HEK293T (cell line): ENCODE data around the gene COX7B.

ENCODE experiments used
- CTCF ChIA-PET: fragments of 350-600 bp; formaldehyde crosslinking; extraction: SDS; loops from one replicate; lab custom pipeline; 2021; ENCODE audit warnings: antibody characterized with exemption, inconsistent platforms; lab: Yijun Ruan, JAX
- POLR2A ChIA-PET: fragments of 350-600 bp; formaldehyde crosslinking; extraction: SDS; loops from one replicate; lab custom pipeline; 2020; ENCODE audit warnings: antibody characterized with exemption, inconsistent platforms; lab: Yijun Ruan, JAX
- DNase-seq: peaks from one replicate; pipeline ENCODE4 v3.0.0; 2012; ENCODE audit warnings: mixed read lengths; ENCODE audit errors: extremely low spot score
- ARNT ChIP-seq: fragments of 450-650 bp; IDR thresholded peaks from 2 replicates; pipeline ENCODE4 v1.6.1; 2017; ENCODE audit warnings: mild to moderate bottlenecking
- BHLHE40 ChIP-seq: fragments of 450-650 bp; IDR thresholded peaks from 2 replicates; pipeline ENCODE4 v1.6.1; 2016; ENCODE audit warnings: mild to moderate bottlenecking, moderate library complexity, borderline replicate concordance
- CTBP1 ChIP-seq: fragments of 450-650 bp; IDR thresholded peaks from 2 replicates; pipeline ENCODE4 v1.6.1; 2016; ENCODE audit warnings: borderline replicate concordance
- ELF4 ChIP-seq: fragments of 450-650 bp; IDR thresholded peaks from 2 replicates; pipeline ENCODE4 v1.6.1; 2017; ENCODE audit warnings: antibody characterized with exemption
- FOXA1 ChIP-seq: fragments of 450-650 bp; IDR thresholded peaks from 2 replicates; pipeline ENCODE4 v1.6.1; 2016; ENCODE audit warnings: mild to moderate bottlenecking
- FOXK2 ChIP-seq: fragments of 450-650 bp; IDR thresholded peaks from 2 replicates; pipeline ENCODE4 v1.6.1; 2016; ENCODE audit warnings: mild to moderate bottlenecking
- FOXM1 ChIP-seq: fragments of 450-650 bp; IDR thresholded peaks from 2 replicates; pipeline ENCODE4 v1.6.1; 2017; ENCODE audit warnings: mild to moderate bottlenecking, borderline replicate concordance
- HDGF ChIP-seq: fragments of 450-650 bp; IDR thresholded peaks from 2 replicates; pipeline ENCODE4 v1.6.1; 2017; ENCODE audit warnings: antibody characterized with exemption, borderline replicate concordance
- L3MBTL2 ChIP-seq: fragments of 450-650 bp; conservative IDR thresholded peaks from 2 replicates; pipeline ENCODE4 v1.6.1; 2016; ENCODE audit warnings: mild to moderate bottlenecking
- LEF1 ChIP-seq: fragments of 450-650 bp; IDR thresholded peaks from 2 replicates; pipeline ENCODE4 v1.6.1; 2017; ENCODE audit warnings: mild to moderate bottlenecking, borderline replicate concordance
- NFRKB ChIP-seq: fragments of 450-650 bp; IDR thresholded peaks from 2 replicates; pipeline ENCODE4 v1.6.1; 2016; ENCODE audit warnings: mild to moderate bottlenecking, moderate library complexity
- SP1 ChIP-seq: fragments of 450-650 bp; IDR thresholded peaks from 2 replicates; pipeline ENCODE4 v1.6.1; 2017
- SUZ12 ChIP-seq: fragments of 450-650 bp; IDR thresholded peaks from 2 replicates; pipeline ENCODE4 v1.6.1; 2016; ENCODE audit warnings: mild to moderate bottlenecking
- TARDBP ChIP-seq: fragments of 450-650 bp; IDR thresholded peaks from 2 replicates; pipeline ENCODE4 v1.6.1; 2016
- ZNF384 ChIP-seq: fragments of 450-650 bp; IDR thresholded peaks from 2 replicates; pipeline ENCODE4 v1.6.1; 2016
- TF ChIP-seq, protein P1 (sequence below): fragments of 450-650 bp; IDR thresholded peaks from 2 replicates; pipeline ENCODE4 v1.6.1; 2016

Gene COX7B

DNA sequence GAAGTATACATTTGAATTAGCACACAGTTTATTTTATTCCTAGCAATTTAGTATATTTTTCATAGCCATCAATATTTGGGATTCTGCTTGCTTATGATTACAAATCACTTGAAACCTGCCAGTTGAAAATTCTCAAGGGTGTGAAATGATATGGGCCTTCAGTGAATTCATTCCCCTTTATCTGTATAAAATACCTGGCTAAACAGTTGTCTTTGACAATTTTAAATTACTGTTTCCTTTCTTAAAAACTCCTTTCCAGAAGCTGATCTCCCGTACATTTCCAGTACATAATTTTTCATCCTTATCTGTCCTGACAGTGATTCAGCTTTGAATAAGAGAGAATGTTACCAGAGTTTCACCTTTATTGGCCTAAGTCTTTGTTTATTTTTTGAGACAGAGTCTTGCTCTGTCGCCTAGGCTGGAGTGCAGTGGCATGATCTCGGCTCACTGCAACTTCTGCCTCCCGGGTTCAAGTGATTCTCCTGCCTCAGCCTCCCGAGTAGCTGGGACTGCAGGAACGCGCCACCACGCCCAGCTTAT is 25.1 kb downstream of the COX7B start:
- ChIA-PET POLR2A (no interaction called here), CTCF (interaction anchor here (0.6 kb wide), 1 partner anchor 73 kb away, joined by 3 read pairs; no protein-coding TSS in a partner anchor)
- no peak for DNase-seq
- no peak for TF ChIP-seq SP1
- TF ChIP-seq, protein P1, sequence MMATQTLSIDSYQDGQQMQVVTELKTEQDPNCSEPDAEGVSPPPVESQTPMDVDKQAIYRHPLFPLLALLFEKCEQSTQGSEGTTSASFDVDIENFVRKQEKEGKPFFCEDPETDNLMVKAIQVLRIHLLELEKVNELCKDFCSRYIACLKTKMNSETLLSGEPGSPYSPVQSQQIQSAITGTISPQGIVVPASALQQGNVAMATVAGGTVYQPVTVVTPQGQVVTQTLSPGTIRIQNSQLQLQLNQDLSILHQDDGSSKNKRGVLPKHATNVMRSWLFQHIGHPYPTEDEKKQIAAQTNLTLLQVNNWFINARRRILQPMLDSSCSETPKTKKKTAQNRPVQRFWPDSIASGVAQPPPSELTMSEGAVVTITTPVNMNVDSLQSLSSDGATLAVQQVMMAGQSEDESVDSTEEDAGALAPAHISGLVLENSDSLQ: no peak
- no peak for TF ChIP-seq ZNF384
- TF ChIP-seq ARNT: no peak
- no peak for TF ChIP-seq HDGF
- no peak for TF ChIP-seq FOXK2
- no peak for TF ChIP-seq TARDBP
- TF ChIP-seq FOXA1: no peak
- no peak for TF ChIP-seq LEF1
- no peak for TF ChIP-seq BHLHE40
- TF ChIP-seq ELF4: no peak
- TF ChIP-seq CTBP1: no peak
- no peak for TF ChIP-seq SUZ12
- no peak for TF ChIP-seq FOXM1
- TF ChIP-seq L3MBTL2: no peak
- TF ChIP-seq NFRKB: no peak

DNA sequence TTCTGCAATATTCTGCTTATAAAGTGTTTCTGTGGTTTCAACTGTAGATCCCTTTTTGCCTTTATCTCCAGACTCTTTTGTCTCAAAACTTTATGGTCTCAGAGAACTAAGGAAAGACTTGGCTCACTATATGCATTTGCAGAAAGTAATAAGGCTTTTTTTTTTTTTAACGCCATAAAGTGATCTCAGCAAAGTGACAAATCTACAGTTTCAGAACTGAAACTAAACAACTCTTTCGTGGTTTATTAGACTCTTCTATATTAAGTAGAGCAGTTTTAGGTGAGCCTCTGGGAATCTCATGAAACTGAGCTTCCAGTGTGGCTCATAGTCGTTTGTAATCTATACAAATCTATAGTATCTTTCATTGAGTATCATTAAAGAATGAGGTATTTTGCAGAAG is 26.5 kb downstream of the COX7B start:
- no peak for TF ChIP-seq SUZ12
- TF ChIP-seq FOXA1: no peak
- no peak for TF ChIP-seq NFRKB
- no peak for TF ChIP-seq LEF1
- TF ChIP-seq BHLHE40: no peak
- no peak for TF ChIP-seq FOXM1
- no peak for DNase-seq
- ChIA-PET POLR2A (no interaction called here), CTCF (no interaction called here)

DNA sequence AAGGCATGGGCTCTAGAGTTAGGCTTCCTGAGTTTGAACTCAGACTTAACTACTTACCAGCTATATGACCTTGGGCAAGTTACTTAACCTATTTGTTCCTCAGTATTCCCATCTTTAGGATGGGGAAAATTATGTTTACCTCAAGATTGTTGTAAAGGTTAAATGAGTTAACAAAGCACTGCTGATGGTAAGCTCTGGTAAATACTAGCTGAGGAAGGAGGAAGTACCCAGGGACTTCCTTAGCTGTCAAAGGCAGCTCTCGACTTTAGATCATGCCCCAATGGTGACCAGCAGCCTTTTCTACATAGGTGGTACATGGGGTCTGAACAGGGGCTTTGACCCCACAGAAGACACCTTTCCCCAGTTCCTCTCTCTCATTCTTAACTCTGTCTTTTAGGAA is 31.3 kb downstream of the COX7B start:
- POLR2A ChIA-PET: no interaction called here
- TF ChIP-seq LEF1 (no peak), BHLHE40 (no peak), ZNF384 (no peak), FOXM1 (no peak), CTBP1 (no peak), SUZ12 (no peak), NFRKB (no peak), SP1 (no peak), L3MBTL2 (no peak), TARDBP (no peak), HDGF (no peak), FOXA1 (no peak), FOXK2 (no peak), ARNT (no peak)
- TF ChIP-seq, protein P1: no peak
- CTCF ChIA-PET: no interaction called here
- no peak for DNase-seq

DNA sequence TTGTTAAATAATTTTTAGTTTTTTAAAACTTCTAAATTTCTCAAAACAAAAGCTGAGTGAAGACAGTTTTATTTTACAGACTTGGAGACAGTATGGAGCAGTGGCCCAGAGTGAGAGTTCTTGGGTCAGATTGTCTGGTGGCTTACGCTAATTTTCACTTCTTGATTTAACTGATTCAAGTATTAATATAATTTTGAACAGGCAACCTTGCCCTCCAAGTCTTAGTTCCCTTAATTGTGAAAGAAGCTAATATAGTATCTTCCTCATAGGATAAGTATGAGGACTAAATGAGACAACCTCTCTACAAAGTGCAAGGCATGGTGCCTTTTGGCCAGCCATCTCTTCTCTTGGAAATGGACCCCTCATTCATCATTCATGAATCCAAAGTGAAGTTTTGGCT is 36.6 kb downstream of the COX7B start:
- TF ChIP-seq FOXM1: no peak
- no peak for TF ChIP-seq SUZ12
- TF ChIP-seq BHLHE40: no peak
- TF ChIP-seq L3MBTL2: no peak
- TF ChIP-seq ELF4: no peak
- TF ChIP-seq SP1: no peak
- no peak for TF ChIP-seq TARDBP
- TF ChIP-seq LEF1: no peak
- TF ChIP-seq FOXK2: no peak
- TF ChIP-seq ARNT: no peak
- TF ChIP-seq CTBP1: no peak
- TF ChIP-seq, protein P1: no peak
- TF ChIP-seq HDGF: no peak
- no peak for TF ChIP-seq ZNF384
- no peak for TF ChIP-seq NFRKB
- TF ChIP-seq FOXA1: no peak
- POLR2A ChIA-PET: no interaction called here
- CTCF ChIA-PET: interaction anchor here (0.5 kb wide), 1 partner anchor 397 kb away, joined by 3 read pairs; no protein-coding TSS in a partner anchor
- no peak for DNase-seq

DNA sequence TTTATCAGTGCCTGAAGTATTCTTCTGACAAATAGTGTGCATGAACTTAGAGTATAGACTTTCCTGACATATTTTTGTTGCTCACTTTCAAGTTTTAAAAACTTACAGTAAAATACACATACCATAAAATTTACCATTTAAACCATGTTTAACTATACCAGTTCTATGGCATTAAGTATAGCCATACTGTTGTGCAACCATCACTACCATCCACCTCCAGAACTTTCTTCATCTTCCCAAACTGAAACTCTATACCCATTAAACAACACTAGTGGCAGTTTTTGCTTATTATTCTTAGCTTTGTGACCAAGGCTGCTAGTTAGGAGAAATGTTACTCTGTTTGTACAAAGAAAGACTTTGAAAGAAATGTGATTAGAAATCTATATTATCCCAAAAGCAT is 37.0 kb downstream of the COX7B start:
- CTCF ChIA-PET: interaction anchor here (0.5 to 0.7 kb wide), 2 partner anchors 8 to 397 kb away, joined by 3 read pairs; no protein-coding TSS in a partner anchor
- POLR2A ChIA-PET: no interaction called here
- DNase-seq: no peak
- no peak for TF ChIP-seq TARDBP
- no peak for TF ChIP-seq BHLHE40
- TF ChIP-seq SUZ12: no peak
- no peak for TF ChIP-seq SP1
- TF ChIP-seq CTBP1: no peak
- TF ChIP-seq LEF1: no peak
- TF ChIP-seq NFRKB: no peak
- TF ChIP-seq ELF4: no peak
- TF ChIP-seq FOXK2: no peak
- no peak for TF ChIP-seq FOXA1
- TF ChIP-seq HDGF: no peak
- no peak for TF ChIP-seq ARNT
- TF ChIP-seq ZNF384: no peak

DNA sequence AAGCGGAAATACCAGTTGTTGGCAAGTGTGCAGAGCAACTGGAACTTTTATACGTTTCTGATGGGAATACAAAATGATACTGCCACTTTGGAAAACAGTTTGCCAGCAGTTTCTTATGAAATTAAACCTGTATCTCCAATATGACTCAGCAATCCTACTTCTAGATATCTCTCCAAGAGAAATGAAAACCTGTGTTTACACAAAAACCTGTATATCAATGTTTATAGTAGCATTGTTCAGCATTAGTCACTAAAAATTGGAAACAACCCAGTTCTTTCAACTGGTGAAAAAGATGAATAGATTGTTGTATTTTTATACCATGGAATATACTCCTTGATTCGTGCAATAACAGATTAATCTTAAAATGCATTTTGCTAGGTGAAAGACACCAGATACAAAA is 38.0 kb downstream of the COX7B start:
- CTCF ChIA-PET: no interaction called here

More for the DNA sequence above, 38.0 kb downstream of the COX7B start:
- DNase-seq: no peak
- POLR2A ChIA-PET: no interaction called here
- TF ChIP-seq SP1 (no peak), SUZ12 (no peak), ARNT (no peak), FOXK2 (no peak), CTBP1 (no peak), L3MBTL2 (no peak), FOXA1 (no peak), NFRKB (no peak), LEF1 (no peak), BHLHE40 (no peak), ZNF384 (no peak), TARDBP (no peak), FOXM1 (no peak), HDGF (no peak), ELF4 (no peak)
- TF ChIP-seq, protein P1: no peak
